ENCODE results near the gene ATP5F1D.

The ATP5F1D gene

GRCh38 chr19:1259876-1260748 is 18.6 kb downstream of the ATP5F1D start:
- DNase-seq: no peak

DNA sequence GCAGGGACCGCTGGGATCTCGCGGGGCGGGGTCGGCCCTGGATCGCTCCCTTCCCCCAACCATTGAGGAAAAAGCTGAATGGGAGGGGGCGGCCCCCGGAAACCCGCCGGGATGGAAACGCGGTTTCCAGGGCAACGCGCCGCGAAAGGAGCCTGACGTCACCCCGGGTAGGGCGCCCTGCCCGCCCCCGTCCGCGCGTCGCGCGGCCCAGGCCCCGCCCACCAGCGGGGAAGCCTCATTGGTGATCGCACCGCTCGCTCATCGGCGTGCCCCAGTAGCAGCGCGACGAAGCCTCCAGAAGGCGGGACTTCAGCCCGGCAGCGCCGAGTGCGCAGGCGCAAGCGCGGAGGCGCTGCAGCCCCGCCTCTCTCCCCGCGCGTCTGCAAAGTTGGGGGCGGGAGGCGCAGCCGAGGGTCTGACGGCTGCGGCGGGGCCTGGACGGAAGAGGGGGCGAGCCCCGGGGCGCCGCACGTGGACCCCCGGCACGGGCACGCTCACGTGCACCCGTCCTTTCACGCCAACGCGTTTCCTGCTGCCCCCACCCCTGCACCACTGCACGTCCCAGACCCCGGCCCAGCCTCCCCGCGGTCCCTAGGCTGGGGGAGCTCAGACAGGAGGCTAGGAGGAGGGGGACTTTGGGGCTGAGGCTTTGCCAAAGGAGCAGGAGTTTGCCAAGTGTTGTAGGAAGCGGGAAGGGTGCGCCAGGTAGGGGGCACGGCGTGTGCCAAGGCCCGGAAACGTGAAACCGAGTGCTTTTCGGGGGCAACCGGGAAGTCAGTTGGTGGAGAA is 19.4 kb downstream of the ATP5F1D start:
- peak; percentile 95 for DNase-seq

GRCh38 chr19:1261538-1261797 is 19.9 kb downstream of the ATP5F1D start:
- DNase-seq: no peak

DNA sequence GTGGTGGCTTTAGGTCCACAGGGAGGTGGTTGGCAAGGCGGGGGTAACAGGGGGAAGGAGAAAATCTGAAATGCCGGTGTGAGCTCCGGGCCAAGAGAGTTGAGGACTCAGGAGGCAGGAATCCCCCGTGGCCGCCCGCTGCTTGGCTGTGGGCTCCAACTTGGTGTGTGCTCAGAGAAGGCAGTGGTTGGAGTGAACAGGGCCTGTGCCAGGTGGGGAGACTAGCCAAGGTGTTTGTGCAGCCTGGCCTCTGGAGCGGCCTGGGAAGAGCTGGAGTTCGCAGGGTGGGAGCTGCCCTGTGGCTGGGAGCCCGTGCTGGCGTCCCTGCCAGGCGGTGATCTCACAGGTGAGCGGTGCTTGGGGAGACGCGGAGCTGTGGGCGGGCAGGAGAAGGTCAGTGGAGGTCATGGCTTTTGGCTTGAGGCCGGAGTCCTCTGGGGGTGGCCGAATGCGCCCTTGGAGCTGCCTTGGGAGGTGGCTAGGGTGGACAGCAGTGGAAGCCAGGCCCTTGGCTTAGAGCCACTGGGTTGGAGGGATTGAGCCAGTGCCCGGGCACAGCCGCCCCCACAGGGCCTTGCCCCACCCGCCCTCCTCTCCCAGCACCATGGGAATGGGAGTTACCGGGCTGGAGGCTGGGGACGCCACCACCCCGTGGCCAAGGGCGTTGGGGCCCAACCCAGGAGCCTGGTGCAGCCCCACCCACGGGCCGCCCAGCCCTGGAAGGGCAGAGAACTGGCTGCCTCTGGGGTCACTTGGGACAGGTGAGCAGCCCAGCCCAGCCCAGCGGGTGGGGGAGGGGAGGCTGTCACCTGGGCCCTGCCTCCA is 20.5 kb downstream of the ATP5F1D start:
- no peak for DNase-seq

GRCh38 chr19:1262623-1263123 is 21.1 kb downstream of the ATP5F1D start:
- no peak for DNase-seq

DNA sequence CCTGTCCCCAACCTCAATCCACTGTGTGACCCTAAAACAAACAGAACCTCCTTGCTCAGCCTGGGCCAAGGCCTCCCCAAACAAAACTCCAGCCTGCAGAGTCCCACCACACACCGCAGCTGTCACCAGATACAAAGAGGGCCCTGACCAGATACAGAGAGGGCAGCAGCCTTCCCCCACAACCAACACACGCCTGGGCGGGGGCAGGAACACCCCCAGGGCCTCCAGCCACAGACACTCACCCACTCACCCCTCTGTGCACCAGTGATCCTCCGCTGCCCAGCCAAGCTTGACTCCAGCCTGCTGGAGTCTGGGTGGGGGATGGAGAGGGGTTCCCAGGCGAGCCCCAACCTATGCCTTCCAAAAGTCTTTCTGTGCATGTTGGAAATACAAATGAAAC is 21.6 kb downstream of the ATP5F1D start:
- no peak for DNase-seq

- no peak for DNase-seq
These were observed 23.5 kb downstream of the ATP5F1D start for GRCh38 chr19:1264801-1265614.

- DNase-seq: no peak
These were observed 24.1 kb downstream of the ATP5F1D start for GRCh38 chr19:1265615-1266128.

DNA sequence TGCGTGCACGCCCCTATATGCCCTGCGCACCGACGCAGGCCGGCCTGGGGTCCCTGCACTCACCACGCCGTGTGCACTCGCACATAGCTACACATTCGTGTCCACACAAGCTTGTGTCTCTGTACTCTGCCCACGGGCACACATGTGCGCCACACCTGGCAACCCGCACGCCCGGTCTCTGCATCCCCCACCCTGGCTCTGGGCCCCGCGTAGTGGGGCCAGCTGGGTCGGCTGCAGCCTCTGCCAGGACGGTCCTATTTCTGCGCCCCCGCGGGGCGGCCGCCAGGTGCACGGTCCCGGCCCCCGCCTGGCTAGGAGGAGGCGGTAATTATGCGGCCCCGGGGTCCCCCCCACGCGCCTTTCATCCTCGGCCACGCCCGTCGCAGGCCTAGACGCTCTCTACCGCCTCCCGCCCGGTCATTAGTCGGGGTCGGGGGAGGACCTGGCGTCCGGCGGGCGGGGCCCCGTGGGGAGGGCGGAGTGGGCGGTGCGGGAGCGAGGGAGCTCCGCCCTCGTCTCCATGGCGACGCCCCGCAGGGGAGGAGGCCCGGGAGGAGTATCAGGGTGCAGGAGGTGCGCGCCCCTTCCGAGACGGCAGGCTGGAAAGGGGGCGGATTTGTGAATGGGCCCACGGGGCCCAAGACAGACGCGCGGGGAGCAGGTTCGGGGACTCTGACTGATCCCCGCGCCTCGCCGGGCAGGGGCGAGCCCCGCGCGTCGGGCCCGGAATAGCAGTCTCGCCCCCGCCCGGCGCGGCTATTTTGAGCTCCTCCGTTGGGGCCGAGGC is 24.8 kb downstream of the ATP5F1D start:
- DNase-seq: peak; percentile 85

- DNase-seq: peak; percentile 33
These were observed 25.4 kb downstream of the ATP5F1D start for GRCh38 chr19:1266916-1267476.

DNA sequence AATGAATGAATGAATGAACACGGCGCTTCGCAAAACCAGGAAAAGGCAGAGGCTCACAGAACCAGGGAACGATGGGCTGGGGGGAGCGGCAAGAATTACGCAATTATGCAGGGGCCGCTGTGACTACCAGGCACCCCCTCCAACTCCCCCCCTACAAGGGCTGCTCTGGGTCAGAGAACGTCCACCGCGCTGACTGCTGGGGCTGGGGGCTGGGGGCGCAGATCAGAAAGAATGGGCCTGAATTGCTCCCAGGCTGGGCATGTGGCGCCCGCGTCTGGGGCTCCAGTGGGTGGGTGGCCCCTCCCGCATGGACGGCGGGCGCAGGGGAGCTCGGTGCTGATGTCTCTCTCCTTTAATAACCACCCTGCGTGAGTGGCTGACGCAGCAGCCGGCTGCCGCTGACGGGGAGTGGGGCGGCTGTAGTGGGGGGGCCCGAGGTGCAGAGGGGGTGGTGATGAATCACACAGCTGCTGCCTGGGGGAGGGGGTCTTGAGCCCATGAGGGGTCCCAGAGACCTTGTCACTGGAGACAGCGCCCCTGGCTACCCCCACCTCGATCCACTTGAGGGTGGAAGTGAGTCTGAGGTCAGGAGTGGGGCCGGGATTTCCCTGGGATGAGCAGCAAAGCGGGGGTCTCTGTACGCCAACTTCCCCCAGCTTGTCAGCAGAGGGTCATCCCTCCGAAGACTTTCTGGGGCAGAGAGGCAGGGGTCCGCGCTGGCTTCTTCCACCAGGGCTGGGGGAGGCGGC is 26.1 kb downstream of the ATP5F1D start:
- DNase-seq: no peak

- no peak for DNase-seq
These were observed 26.9 kb downstream of the ATP5F1D start for GRCh38 chr19:1268226-1269064.

DNA sequence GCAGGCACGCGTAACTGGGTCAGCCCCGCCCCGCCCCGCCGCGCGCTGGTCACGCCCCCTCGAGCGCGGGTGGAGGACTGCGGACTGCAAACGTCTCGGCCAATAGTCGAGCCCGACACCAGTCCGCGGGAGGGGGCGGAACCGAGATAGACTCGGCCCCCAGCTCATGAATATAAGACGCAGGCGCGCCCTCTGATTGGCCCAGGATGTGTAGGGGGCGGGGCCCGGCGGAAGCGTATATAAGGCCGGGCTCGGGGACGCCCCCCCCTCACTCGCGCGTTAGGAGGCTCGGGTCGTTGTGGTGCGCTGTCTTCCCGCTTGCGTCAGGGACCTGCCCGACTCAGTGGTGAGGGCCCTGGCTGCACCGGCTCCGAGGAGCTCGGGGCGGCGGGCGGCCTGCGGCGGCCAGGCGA is 27.5 kb downstream of the ATP5F1D start, which contains the start of gene CIRBP:
CIRBP (plus strand) TSS at position 268 of the 413 bp plus-strand sequence. CDS start 1,602 bp downstream, outside the sequence.
- peak; percentile 98 for DNase-seq

- DNase-seq: peak; percentile 75
These were observed 28.1 kb downstream of the ATP5F1D start for GRCh38 chr19:1269478-1270212.

DNA sequence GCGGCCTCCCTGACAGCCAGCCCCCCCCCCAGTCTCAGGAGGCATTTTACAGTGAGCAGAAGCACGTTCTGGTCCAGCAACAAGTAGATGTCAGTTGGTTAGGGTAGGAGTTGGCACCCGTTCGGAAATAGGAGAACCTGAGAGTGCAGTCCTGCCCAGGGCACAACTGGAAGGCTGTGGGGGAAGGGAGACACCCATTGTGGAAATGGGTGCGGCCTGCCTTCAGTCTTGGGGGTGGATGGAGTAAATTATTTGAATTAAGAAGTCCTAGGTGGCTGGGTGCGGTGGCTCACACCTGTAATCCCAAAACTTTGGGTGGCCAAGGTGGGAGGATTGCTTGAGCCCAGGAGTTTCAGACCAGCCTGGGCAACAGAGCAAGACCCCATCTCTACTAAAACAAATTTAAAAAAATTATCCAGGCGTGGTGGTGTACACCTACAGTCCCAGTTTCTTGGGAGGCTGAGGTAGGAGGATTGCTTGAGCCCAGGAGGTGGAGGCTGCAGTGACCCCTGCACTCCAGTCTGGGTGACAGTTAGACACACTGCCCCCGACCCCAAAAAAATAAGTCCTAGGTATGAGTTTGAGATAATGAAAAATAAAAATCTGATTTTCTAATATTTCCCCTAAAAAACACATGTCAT is 28.8 kb downstream of the ATP5F1D start:
- no peak for DNase-seq

DNA sequence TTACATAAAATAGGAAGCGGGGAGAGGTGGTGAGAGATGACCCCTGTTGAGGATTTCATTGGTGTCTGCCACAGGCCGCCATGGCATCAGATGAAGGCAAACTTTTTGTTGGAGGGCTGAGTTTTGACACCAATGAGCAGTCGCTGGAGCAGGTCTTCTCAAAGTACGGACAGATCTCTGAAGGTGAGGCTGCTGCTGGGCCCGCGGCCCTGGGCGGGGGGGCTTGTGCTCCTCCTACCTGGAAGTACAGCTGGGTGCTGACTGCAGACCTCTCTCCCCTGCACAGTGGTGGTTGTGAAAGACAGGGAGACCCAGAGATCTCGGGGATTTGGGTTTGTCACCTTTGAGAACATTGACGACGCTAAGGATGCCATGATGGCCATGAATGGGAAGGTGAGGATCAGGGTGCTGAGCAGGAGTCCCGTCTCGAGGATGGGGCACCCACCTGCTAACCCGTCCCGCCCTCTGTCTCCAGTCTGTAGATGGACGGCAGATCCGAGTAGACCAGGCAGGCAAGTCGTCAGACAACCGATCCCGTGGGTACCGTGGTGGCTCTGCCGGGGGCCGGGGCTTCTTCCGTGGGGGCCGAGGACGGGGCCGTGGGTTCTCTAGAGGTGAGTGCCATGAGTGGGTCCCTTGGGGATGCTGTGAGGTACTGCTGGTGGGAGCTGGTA is 29.4 kb downstream of the ATP5F1D start:
- DNase-seq: no peak

All from NCI-H1105 (cell line).